ENCODE results near the gene MLLT10. TPM values are rescaled to one million over a fixed set of nuclear protein-coding genes. Genes with fewer than 3 reads are reported as not detected.

The MLLT10 gene
- total RNA-seq, 1 donor = 37.6 TPM

DNA sequence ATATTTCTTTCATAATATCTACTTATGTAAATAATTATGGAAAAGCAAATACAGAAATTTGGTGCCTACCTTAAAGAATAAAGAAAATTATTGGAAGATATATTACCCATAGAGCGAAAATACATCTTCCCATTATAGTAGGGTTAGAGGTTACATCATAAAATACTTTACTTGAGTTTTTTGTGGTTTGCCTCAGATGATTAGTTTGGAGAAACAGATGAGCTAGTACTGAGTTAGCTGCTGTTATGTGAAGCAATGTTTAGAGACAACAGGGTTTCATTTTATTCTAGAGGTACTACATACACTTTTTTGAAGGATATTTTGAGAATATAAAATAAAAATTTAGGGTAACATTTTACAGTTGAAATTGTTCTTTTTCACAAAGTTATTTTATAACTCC is 2.9 kb upstream of the MLLT10 start:
- Histone ChIP-seq H3K4me3 (ENCODE audit: insufficient read depth, low read length) (no peak overlapping the region), H3K4me2 (ENCODE audit: insufficient read depth, low read length) (no peak overlapping the region)

DNA sequence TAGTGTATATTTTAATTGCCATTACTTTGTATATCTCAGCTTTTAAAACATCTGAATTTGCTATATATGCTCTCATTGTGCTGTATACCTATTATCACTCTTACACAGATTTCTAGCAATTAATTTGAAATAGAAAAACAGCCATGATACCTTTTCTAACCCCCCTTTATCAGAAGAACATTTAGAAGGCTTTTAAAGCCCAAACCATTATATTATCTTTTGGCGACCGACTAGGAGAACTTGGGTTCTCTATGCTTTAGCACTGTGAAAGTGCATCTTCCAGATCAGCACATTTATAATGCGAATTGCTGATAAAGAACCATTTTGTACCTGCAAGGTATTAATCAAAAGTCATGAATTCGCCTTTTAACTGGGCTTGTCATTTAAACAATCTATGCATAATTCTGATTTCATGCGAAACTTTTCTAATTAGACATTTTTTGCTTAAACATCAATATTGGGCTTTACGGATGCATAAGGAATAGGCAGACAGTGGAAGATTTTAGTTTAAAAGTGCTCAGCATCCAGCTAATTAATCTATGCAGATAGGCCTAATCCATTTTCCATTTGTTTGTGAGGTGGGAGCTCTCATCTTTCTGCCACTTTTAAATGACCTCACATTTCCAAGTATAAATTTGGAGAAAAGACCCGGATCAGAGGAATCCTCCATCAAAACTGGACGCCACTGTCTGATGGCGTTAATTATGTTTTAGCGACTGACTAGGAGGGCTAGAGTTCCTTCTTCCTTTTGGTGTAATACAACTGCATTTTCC is 1.2 kb upstream of the MLLT10 start:
- Histone ChIP-seq H3K79me2 (ENCODE audit: insufficient read depth, low read length) (peaks cover 26% of the 10 kb centered on the region), H3K27me3 (ENCODE audit: insufficient read depth, low read length) (no peaks in the 10 kb centered on the region)
- peak; percentile 54 for DNase-seq (ENCODE audit: insufficient read length, low spot score, missing footprints)

More for the DNA sequence above, 2.9 kb upstream of the MLLT10 start:
- no peak for DNase-seq (ENCODE audit: insufficient read length, low spot score, missing footprints)
- Histone ChIP-seq H3K27ac (ENCODE audit: low read depth, low read length) (no peak overlapping the region), H4K20me1 (ENCODE audit: insufficient read depth, low read length) (peaks cover 4% of the 10 kb centered on the region), H2AFZ (ENCODE audit: low read length) (no peak overlapping the region), H3K27me3 (ENCODE audit: insufficient read depth, low read length) (no peaks in the 10 kb centered on the region), H3K9me3 (ENCODE audit: low read depth, low read length) (no peaks in the 10 kb centered on the region), H3K79me2 (ENCODE audit: insufficient read depth, low read length) (peaks cover 13% of the 10 kb centered on the region), H3K4me1 (ENCODE audit: insufficient read depth, low read length) (peaks cover 21% of the 10 kb centered on the region), H3K36me3 (ENCODE audit: insufficient read depth, low read length) (no peaks in the 10 kb centered on the region)
- TF ChIP-seq, protein P1, sequence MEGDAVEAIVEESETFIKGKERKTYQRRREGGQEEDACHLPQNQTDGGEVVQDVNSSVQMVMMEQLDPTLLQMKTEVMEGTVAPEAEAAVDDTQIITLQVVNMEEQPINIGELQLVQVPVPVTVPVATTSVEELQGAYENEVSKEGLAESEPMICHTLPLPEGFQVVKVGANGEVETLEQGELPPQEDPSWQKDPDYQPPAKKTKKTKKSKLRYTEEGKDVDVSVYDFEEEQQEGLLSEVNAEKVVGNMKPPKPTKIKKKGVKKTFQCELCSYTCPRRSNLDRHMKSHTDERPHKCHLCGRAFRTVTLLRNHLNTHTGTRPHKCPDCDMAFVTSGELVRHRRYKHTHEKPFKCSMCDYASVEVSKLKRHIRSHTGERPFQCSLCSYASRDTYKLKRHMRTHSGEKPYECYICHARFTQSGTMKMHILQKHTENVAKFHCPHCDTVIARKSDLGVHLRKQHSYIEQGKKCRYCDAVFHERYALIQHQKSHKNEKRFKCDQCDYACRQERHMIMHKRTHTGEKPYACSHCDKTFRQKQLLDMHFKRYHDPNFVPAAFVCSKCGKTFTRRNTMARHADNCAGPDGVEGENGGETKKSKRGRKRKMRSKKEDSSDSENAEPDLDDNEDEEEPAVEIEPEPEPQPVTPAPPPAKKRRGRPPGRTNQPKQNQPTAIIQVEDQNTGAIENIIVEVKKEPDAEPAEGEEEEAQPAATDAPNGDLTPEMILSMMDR (IDR thresholded peaks at IDR 0.05; ENCODE audit: extremely low read depth, low read depth, low read length) = no peak

GRCh38 chr10:21534280-21534586 is 201 bp downstream of the MLLT10 start:
- Histone ChIP-seq H3K4me3 (ENCODE audit: insufficient read depth, low read length) (peak overlapping the region; percentile 81), H3K27me3 (ENCODE audit: insufficient read depth, low read length) (no peaks in the 10 kb centered on the region), H3K79me2 (ENCODE audit: insufficient read depth, low read length) (peaks cover 32% of the 10 kb centered on the region), H3K36me3 (ENCODE audit: insufficient read depth, low read length) (peaks cover 13% of the 10 kb centered on the region), H3K4me1 (ENCODE audit: insufficient read depth, low read length) (peaks cover 14% of the 10 kb centered on the region), H2AFZ (ENCODE audit: low read length) (no peak overlapping the region), H3K27ac (ENCODE audit: low read depth, low read length) (no peak overlapping the region), H4K20me1 (ENCODE audit: insufficient read depth, low read length) (peaks cover 4% of the 10 kb centered on the region), H3K9me3 (ENCODE audit: low read depth, low read length) (no peaks in the 10 kb centered on the region), H3K4me2 (ENCODE audit: insufficient read depth, low read length) (peak overlapping the region; percentile 57)
- DNase-seq (ENCODE audit: insufficient read length, low spot score, missing footprints) = no peak
- TF ChIP-seq, protein P1 (IDR thresholded peaks at IDR 0.05; ENCODE audit: extremely low read depth, low read depth, low read length) = no peak

More for the DNA sequence above, 1.2 kb upstream of the MLLT10 start:
- Histone ChIP-seq H3K4me2 (ENCODE audit: insufficient read depth, low read length) (peak overlapping the region; percentile 95), H3K4me1 (ENCODE audit: insufficient read depth, low read length) (peaks cover 21% of the 10 kb centered on the region), H3K4me3 (ENCODE audit: insufficient read depth, low read length) (peak overlapping the region; percentile 81), H2AFZ (ENCODE audit: low read length) (peak overlapping the region; percentile 97), H3K36me3 (ENCODE audit: insufficient read depth, low read length) (peaks cover 3% of the 10 kb centered on the region), H4K20me1 (ENCODE audit: insufficient read depth, low read length) (peaks cover 4% of the 10 kb centered on the region), H3K9me3 (ENCODE audit: low read depth, low read length) (no peaks in the 10 kb centered on the region), H3K27ac (ENCODE audit: low read depth, low read length) (peak overlapping the region; percentile 76)
- TF ChIP-seq, protein P1 (IDR thresholded peaks at IDR 0.05; ENCODE audit: extremely low read depth, low read depth, low read length) = no peak

GRCh38 chr10:21534604-21535493 is 817 bp downstream of the MLLT10 start:
- Histone ChIP-seq H3K4me2 (ENCODE audit: insufficient read depth, low read length) (peak overlapping the region; percentile 65), H2AFZ (ENCODE audit: low read length) (peak overlapping the region; percentile 83), H3K4me1 (ENCODE audit: insufficient read depth, low read length) (peaks cover 14% of the 10 kb centered on the region), H3K4me3 (ENCODE audit: insufficient read depth, low read length) (peak overlapping the region; percentile 81), H3K27ac (ENCODE audit: low read depth, low read length) (peak overlapping the region; percentile 44), H3K79me2 (ENCODE audit: insufficient read depth, low read length) (peaks cover 34% of the 10 kb centered on the region), H3K9me3 (ENCODE audit: low read depth, low read length) (no peaks in the 10 kb centered on the region), H3K36me3 (ENCODE audit: insufficient read depth, low read length) (peaks cover 17% of the 10 kb centered on the region), H3K27me3 (ENCODE audit: insufficient read depth, low read length) (no peaks in the 10 kb centered on the region), H4K20me1 (ENCODE audit: insufficient read depth, low read length) (peaks cover 4% of the 10 kb centered on the region)
- DNase-seq (ENCODE audit: insufficient read length, low spot score, missing footprints) = peak; percentile 95
- TF ChIP-seq, protein P1 (IDR thresholded peaks at IDR 0.05; ENCODE audit: extremely low read depth, low read depth, low read length) = no peak

Measured in osteoblast (primary cell).